Testis (tissue), 3 donors: ENCODE results near the gene PTGFRN. TPM values are rescaled to one million over a fixed set of nuclear protein-coding genes. Genes with fewer than 3 reads are reported as not detected.
"Not testable (repeated sequence)": the region's sequence is repeated elsewhere in the genome, so short reads cannot be mapped to it uniquely, and the experiment has no call there.

Experiments used
- DNase-seq: peaks from one replicate; pipeline ENCODE4 v3.0.0-alpha.2; 2019
- H3K27ac ChIP-seq, 2 donors: fragments of 200-600 bp; sonication (generic); one replicate each; pipeline ENCODE4 v1.5.1; 2019
- H3K27me3 ChIP-seq: fragments of 200-600 bp; sonication (generic); one replicate; pipeline ENCODE4 v1.5.1; 2019
- H3K36me3 ChIP-seq: fragments of 200-600 bp; sonication (generic); one replicate; pipeline ENCODE4 v1.5.1; 2017; ENCODE audit warnings: low read depth; ENCODE audit errors: missing control alignments
- H3K4me1 ChIP-seq: fragments of 200-600 bp; sonication (generic); one replicate; pipeline ENCODE4 v1.5.1; 2019
- H3K4me3 ChIP-seq, 2 donors: fragments of 200-600 bp; sonication (generic); one replicate each; pipeline ENCODE4 v1.5.1; 2017 to 2019
- H3K9me3 ChIP-seq: fragments of 200-600 bp; sonication (generic); one replicate; pipeline ENCODE4 v1.5.1; 2017
- POLR2A ChIP-seq: fragments of 450-650 bp; IDR thresholded peaks from one replicate; pipeline ENCODE4 v1.6.1; 2017; ENCODE audit warnings: antibody characterized with exemption, mild to moderate bottlenecking, moderate library complexity
- WGBS, 2 donors: methylation state at CpG; one replicate each; pipeline ENCODE4 v1.1.5; 2018; 5-methylcytosine and 5-hydroxymethylcytosine counted together
- intact Hi-C: fragments of 100-400 bp; cut with DNase I; formaldehyde crosslinking; loops from one replicate; pipeline ENCODE4 v1.15.1; 2023; ENCODE audit warnings: low total_unique reads
- polyA plus RNA-seq: library from polyadenylated mRNA; stranded (reverse); fragments of 350-450 nt; fragmentation: Illumina TruSeq; extraction: RNeasy Lipid Tissue Mini Kit (QIAGEN cat#74804); gene quantifications from one replicate; pipeline ENCODE4 v1.2.3, GENCODE V29; 2014; ENCODE audit warnings: low read depth, low replicate concordance; ENCODE audit not compliant: insufficient read depth
- total RNA-seq, 2 donors: library from RNA; depleted of rRNA; stranded (reverse); fragments of >200 nt; gene quantifications; one replicate each; pipeline ENCODE4 v1.2.3, GENCODE V29; 2016
- TF ChIP-seq, protein P1 (sequence below), 3 experiments: fragments of 450-650 bp in 2 of 3; fragments of 200-600 bp in 1 of 3; sonication (generic) in 1 of 3; IDR thresholded peaks; one replicate each; pipeline ENCODE4 v1.5.1; 2016 to 2019; ENCODE audit warnings: antibody characterized with exemption in 3 of 3, mild to moderate bottlenecking in 2 of 3, moderate library complexity in 1 of 3

Gene PTGFRN
- total and polyA plus RNA-seq, 3 donors from 2014 or later: 26.8 to 32.0 (median 28.1) TPM

GRCh38 chr1:116874733-116875249, 34.9 kb upstream of the PTGFRN start:
- TF ChIP-seq, protein P1, sequence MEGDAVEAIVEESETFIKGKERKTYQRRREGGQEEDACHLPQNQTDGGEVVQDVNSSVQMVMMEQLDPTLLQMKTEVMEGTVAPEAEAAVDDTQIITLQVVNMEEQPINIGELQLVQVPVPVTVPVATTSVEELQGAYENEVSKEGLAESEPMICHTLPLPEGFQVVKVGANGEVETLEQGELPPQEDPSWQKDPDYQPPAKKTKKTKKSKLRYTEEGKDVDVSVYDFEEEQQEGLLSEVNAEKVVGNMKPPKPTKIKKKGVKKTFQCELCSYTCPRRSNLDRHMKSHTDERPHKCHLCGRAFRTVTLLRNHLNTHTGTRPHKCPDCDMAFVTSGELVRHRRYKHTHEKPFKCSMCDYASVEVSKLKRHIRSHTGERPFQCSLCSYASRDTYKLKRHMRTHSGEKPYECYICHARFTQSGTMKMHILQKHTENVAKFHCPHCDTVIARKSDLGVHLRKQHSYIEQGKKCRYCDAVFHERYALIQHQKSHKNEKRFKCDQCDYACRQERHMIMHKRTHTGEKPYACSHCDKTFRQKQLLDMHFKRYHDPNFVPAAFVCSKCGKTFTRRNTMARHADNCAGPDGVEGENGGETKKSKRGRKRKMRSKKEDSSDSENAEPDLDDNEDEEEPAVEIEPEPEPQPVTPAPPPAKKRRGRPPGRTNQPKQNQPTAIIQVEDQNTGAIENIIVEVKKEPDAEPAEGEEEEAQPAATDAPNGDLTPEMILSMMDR (IDR thresholded peaks at IDR 0.05): no peak
- TF ChIP-seq POLR2A: no peak
- DNase-seq: no peak
- no peak overlapping the region for H3K27ac ChIP-seq
- no peaks in the 10 kb centered on the region for H3K27me3 ChIP-seq
- WGBS, 2 donors: 68 to 85% methylated on average over 6 of the region's 6 CpGs
- peaks cover 17% of the 10 kb centered on the region for H3K4me1 ChIP-seq
- peak overlapping the region in 1 of 2 donors; percentile 43 for H3K4me3 ChIP-seq
- H3K36me3 ChIP-seq: no peaks in the 10 kb centered on the region
- H3K9me3 ChIP-seq: no peaks in the 10 kb centered on the region
- intact Hi-C loops: no loop called here

DNA sequence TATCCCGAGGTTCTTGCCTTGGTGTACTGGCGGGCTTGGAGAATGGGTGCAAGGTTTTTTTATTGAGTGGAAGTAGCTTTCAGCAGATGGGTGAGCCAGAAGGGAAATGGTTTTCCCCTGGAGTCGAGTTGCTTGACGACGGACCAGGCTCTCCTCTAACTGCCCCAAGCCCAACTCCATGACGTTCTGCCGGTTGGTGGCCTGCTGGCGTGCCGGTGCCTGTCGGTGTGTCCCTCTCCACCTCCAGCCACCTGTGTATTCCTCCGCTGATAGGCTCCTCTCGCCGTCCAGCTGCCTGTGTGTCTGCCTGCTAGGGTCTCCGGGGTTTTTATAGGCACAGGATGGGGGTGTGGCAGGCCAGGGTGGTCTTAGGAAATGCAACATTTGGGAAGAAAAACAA, 34.3 kb upstream of the PTGFRN start:
- intact Hi-C loops: no loop called here
- 65 to 94% methylated on average over 9 to 14 of the region's 14 CpGs for WGBS, 2 donors
- H3K4me3 ChIP-seq: peak overlapping the region in 1 of 2 donors; percentile 43
- no peaks in the 10 kb centered on the region for H3K36me3 ChIP-seq
- no peak overlapping the region for H3K27ac ChIP-seq
- H3K4me1 ChIP-seq: peaks cover 17% of the 10 kb centered on the region
- no peak for TF ChIP-seq POLR2A
- TF ChIP-seq, protein P1 (IDR thresholded peaks at IDR 0.05): no peak
- peak; percentile 18 for DNase-seq
- H3K27me3 ChIP-seq: no peaks in the 10 kb centered on the region
- H3K9me3 ChIP-seq: no peaks in the 10 kb centered on the region

- H3K27ac ChIP-seq, H3K27me3 ChIP-seq, intact Hi-C loops, H3K9me3 ChIP-seq, DNase-seq, H3K36me3 ChIP-seq: not testable (repeated sequence)
- peaks cover 17% of the 10 kb centered on the region for H3K4me1 ChIP-seq
- peak overlapping the region in 1 of 2 donors; percentile 43 for H3K4me3 ChIP-seq
- WGBS, 2 donors: 46 to 81% methylated on average over 6 of the region's 6 CpGs
These were observed 33.8 kb upstream of the PTGFRN start for GRCh38 chr1:116875946-116876345.

GRCh38 chr1:116877141-116877818, 32.4 kb upstream of the PTGFRN start:
- no peaks in the 10 kb centered on the region for H3K9me3 ChIP-seq
- 8 to 29% methylated on average over 2 of the region's 2 CpGs for WGBS, 2 donors
- peak; percentile 23 for DNase-seq
- TF ChIP-seq, protein P1 (IDR thresholded peaks at IDR 0.05): no peak
- no peak for TF ChIP-seq POLR2A
- H3K4me1 ChIP-seq: peaks cover 17% of the 10 kb centered on the region
- intact Hi-C loops: no loop called here
- H3K36me3 ChIP-seq: no peaks in the 10 kb centered on the region
- H3K27ac ChIP-seq: peak overlapping the region in 1 of 2 donors; percentile 53
- peak overlapping the region in 1 of 2 donors; percentile 9 for H3K4me3 ChIP-seq
- no peaks in the 10 kb centered on the region for H3K27me3 ChIP-seq

- H3K4me1 ChIP-seq: peaks cover 17% of the 10 kb centered on the region
- WGBS, 2 donors: 38 to 40% methylated on average over 10 of the region's 10 CpGs
- H3K4me3 ChIP-seq: peak overlapping the region in 1 of 2 donors; percentile 3
- no peaks in the 10 kb centered on the region for H3K36me3 ChIP-seq
- peak overlapping the region in 1 of 2 donors; percentile 53 for H3K27ac ChIP-seq
- H3K9me3 ChIP-seq: no peaks in the 10 kb centered on the region
- no peak for TF ChIP-seq POLR2A
- TF ChIP-seq, protein P1 (IDR thresholded peaks at IDR 0.05): no peak
- intact Hi-C loops: no loop called here
- peak; percentile 16 for DNase-seq
- H3K27me3 ChIP-seq: no peaks in the 10 kb centered on the region
These were observed 30.8 kb upstream of the PTGFRN start for GRCh38 chr1:116878804-116879477.
